ENCODE results near the gene IFT43. TPM values are rescaled to one million over a fixed set of nuclear protein-coding genes. Genes with fewer than 3 reads are reported as not detected.

Gene IFT43
- total RNA-seq, 1 experiment from 2014 or later, result 24.2 TPM

DNA sequence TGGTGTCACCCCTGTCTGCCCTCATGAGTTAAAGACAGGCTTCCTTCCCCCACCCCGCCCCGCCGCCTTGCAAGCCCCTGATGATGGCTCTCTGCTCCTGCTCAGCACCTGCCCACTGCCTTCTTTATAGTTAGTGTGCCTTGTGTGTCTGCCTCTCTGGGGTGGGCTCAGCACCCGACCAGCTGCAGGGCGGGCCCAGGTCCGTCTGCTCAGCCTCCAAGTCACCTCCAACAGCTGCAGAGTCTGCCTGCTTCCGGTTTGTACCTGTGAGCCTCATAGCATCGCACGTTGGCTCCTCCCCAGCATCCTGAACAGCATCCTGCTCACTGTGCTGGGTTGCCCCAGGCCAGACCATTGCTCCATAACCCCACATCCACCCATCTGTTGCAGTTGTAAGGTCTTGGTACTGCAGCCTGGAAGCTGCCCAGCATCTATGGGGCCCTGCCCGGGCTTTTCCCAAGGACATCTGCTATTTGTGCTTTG is 7.3 kb upstream of the IFT43 start:
- no peak for TF ChIP-seq YY1 (IDR thresholded peaks at IDR 0.05; ENCODE audit: extremely low read depth, insufficient replicate concordance, low read depth, low read length)
- TF ChIP-seq, protein P1, sequence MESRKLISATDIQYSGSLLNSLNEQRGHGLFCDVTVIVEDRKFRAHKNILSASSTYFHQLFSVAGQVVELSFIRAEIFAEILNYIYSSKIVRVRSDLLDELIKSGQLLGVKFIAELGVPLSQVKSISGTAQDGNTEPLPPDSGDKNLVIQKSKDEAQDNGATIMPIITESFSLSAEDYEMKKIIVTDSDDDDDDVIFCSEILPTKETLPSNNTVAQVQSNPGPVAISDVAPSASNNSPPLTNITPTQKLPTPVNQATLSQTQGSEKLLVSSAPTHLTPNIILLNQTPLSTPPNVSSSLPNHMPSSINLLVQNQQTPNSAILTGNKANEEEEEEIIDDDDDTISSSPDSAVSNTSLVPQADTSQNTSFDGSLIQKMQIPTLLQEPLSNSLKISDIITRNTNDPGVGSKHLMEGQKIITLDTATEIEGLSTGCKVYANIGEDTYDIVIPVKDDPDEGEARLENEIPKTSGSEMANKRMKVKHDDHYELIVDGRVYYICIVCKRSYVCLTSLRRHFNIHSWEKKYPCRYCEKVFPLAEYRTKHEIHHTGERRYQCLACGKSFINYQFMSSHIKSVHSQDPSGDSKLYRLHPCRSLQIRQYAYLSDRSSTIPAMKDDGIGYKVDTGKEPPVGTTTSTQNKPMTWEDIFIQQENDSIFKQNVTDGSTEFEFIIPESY (IDR thresholded peaks at IDR 0.05; ENCODE audit: extremely low read depth, insufficient replicate concordance, low read length), result no peak
- no peak for TF ChIP-seq RAD21 (IDR thresholded peaks at IDR 0.05; ENCODE audit: low read depth)
- TF ChIP-seq, protein P2, sequence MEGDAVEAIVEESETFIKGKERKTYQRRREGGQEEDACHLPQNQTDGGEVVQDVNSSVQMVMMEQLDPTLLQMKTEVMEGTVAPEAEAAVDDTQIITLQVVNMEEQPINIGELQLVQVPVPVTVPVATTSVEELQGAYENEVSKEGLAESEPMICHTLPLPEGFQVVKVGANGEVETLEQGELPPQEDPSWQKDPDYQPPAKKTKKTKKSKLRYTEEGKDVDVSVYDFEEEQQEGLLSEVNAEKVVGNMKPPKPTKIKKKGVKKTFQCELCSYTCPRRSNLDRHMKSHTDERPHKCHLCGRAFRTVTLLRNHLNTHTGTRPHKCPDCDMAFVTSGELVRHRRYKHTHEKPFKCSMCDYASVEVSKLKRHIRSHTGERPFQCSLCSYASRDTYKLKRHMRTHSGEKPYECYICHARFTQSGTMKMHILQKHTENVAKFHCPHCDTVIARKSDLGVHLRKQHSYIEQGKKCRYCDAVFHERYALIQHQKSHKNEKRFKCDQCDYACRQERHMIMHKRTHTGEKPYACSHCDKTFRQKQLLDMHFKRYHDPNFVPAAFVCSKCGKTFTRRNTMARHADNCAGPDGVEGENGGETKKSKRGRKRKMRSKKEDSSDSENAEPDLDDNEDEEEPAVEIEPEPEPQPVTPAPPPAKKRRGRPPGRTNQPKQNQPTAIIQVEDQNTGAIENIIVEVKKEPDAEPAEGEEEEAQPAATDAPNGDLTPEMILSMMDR (IDR thresholded peaks at IDR 0.05 in 2 of 3, conservative IDR thresholded peaks at IDR 0.05 in 1 of 3; ENCODE audit: borderline replicate concordance in 1 of 3, insufficient read depth in 1 of 3, low read depth in 2 of 3, low read length in 2 of 3), result no peak
- TF ChIP-seq TCF7L2 (IDR thresholded peaks at IDR 0.05; ENCODE audit: borderline replicate concordance, extremely low read depth, insufficient read depth, insufficient read length), result no peak
- TF ChIP-seq POLR2A (IDR thresholded peaks at IDR 0.05; ENCODE audit: borderline replicate concordance, extremely low read depth, insufficient read depth, insufficient read length), result no peak
- no peak for TF ChIP-seq SIN3A (IDR thresholded peaks at IDR 0.05; ENCODE audit: low read depth)
- ChIA-PET RAD21 (ENCODE audit: low non-redundant PET in 1 of 2, low total read pairs in 2 of 2, uncharacterized antibody in 2 of 2, unreplicated experiment in 2 of 2) (interaction anchor here (0.7 to 3.1 kb wide), 5 partner anchors 72 to 270 kb away, joined by 3 to 10 read pairs (median 5); no protein-coding TSS in a partner anchor), CTCF (interaction anchor here (1.1 to 4.8 kb wide), 6 partner anchors 72 to 401 kb away, joined by 3 to 47 read pairs (median 26); no protein-coding TSS in a partner anchor), POLR2A (no interaction called here)
- H3K36me3 ChIP-seq (ENCODE audit: control insufficient read depth in 1 of 2, insufficient read depth in 2 of 2, low read length in 2 of 2), result no peaks in the 10 kb centered on the region
- no peak overlapping the region for H3K4me2 ChIP-seq (ENCODE audit: low read length)
- no peak overlapping the region for H2AFZ ChIP-seq (ENCODE audit: low read depth, low read length, poor library complexity, severe bottlenecking)
- no peak overlapping the region for H3K4me3 ChIP-seq (replicated peaks in 1 of 2; ENCODE audit: low read depth in 1 of 2, low read length in 2 of 2)
- no peaks in the 10 kb centered on the region for H3K9me3 ChIP-seq (ENCODE audit: control insufficient read depth in 1 of 2, insufficient read depth in 1 of 2, low read depth in 1 of 2, low read length in 2 of 2)
- H4K20me1 ChIP-seq (ENCODE audit: insufficient read depth), result no peaks in the 10 kb centered on the region
- peaks cover 10 to 16% of the 10 kb centered on the region in 2 experiments for H3K4me1 ChIP-seq (ENCODE audit: control insufficient read depth in 1 of 2, insufficient read depth in 2 of 2, low read length in 2 of 2)
- no peak overlapping the region for H3K9ac ChIP-seq (ENCODE audit: low read length)
- intact Hi-C loops (cut with micrococcal nuclease), result no loop called here
- H3K79me2 ChIP-seq (ENCODE audit: insufficient read depth, low read length), result no peaks in the 10 kb centered on the region
- H3K27ac ChIP-seq (ENCODE audit: low read depth, low read length), result no peak overlapping the region
- BruUV-seq (replicated peaks), result no TSS peak
- ATAC-seq (no peak), DNase-seq (ENCODE audit: low read depth, low spot score) (no peak)
- H3K27me3 ChIP-seq (ENCODE audit: insufficient read depth, low read length), result no peaks in the 10 kb centered on the region
- H3K9me2 ChIP-seq (ENCODE audit: insufficient read depth), result no peaks in the 10 kb centered on the region

Measured in HCT116 (cell line).